Astrocyte (in vitro differentiated cells and primary cell): ENCODE data around the gene TBKBP1. TPM values are rescaled to one million over a fixed set of nuclear protein-coding genes. Genes with fewer than 3 reads are reported as not detected.

Experiments used
- DNase-seq: peaks from one replicate; pipeline ENCODE4 v3.0.0-alpha.2; 2010; ENCODE audit warnings: low read depth
- FAIRE-seq: peaks from 2 replicates; lab custom pipeline; 2011; peaks lifted over from hg19 to GRCh38; lab: Jason Lieb, UNC
- H2AFZ ChIP-seq: 2 replicates; pipeline ENCODE4 v1.6.0; 2012; ENCODE audit warnings: low read depth, low read length, inconsistent platforms
- H3K27ac ChIP-seq: 2 replicates; pipeline ENCODE4 v1.5.1; 2011; ENCODE audit warnings: low read depth, low read length, inconsistent platforms
- H3K27me3 ChIP-seq: 2 replicates; pipeline ENCODE4 v1.6.0; 2011; ENCODE audit warnings: low read length, inconsistent platforms; ENCODE audit not compliant: insufficient read depth
- H3K36me3 ChIP-seq: 2 replicates; pipeline ENCODE4 v1.5.1; 2011; ENCODE audit warnings: low read length, inconsistent platforms; ENCODE audit not compliant: insufficient read depth
- H3K4me1 ChIP-seq: 2 replicates; pipeline ENCODE4 v1.5.1; 2011; ENCODE audit warnings: low read length, inconsistent platforms; ENCODE audit not compliant: insufficient read depth
- H3K4me2 ChIP-seq: 2 replicates; pipeline ENCODE4 v1.6.0; 2012; ENCODE audit warnings: low read length, inconsistent platforms
- H3K4me3 ChIP-seq: 2 replicates; pipeline ENCODE4 v1.5.1; 2011; ENCODE audit warnings: low read depth, mild to moderate bottlenecking, low read length, inconsistent platforms; ENCODE audit not compliant: insufficient read depth
- H3K79me2 ChIP-seq: 2 replicates; pipeline ENCODE4 v1.6.0; 2012; ENCODE audit warnings: mild to moderate bottlenecking, low read length, inconsistent platforms; ENCODE audit not compliant: insufficient read depth
- H3K9ac ChIP-seq: 2 replicates; pipeline ENCODE4 v1.6.0; 2012; ENCODE audit warnings: mild to moderate bottlenecking, low read length, inconsistent platforms
- H3K9me3 ChIP-seq: 2 replicates; pipeline ENCODE4 v1.5.1; 2012; ENCODE audit warnings: low read depth, mild to moderate bottlenecking, low read length, inconsistent platforms; ENCODE audit not compliant: insufficient read depth
- H4K20me1 ChIP-seq: 2 replicates; pipeline ENCODE4 v1.6.0; 2012; ENCODE audit warnings: low read length, inconsistent platforms; ENCODE audit not compliant: insufficient read depth
- H3K27ac Mint-ChIP-seq: one replicate; pipeline ENCODE4 v1.8.0; 2021; ENCODE audit warnings: mild to moderate bottlenecking, mixed read lengths; ENCODE audit not compliant: unreplicated experiment
- H3K27me3 Mint-ChIP-seq: one replicate; pipeline ENCODE4 v1.8.0; 2021; ENCODE audit warnings: low read depth, mixed read lengths; ENCODE audit not compliant: unreplicated experiment
- H3K36me3 Mint-ChIP-seq: one replicate; pipeline ENCODE4 v1.8.0; 2021; ENCODE audit warnings: low read depth, mixed read lengths; ENCODE audit not compliant: unreplicated experiment
- H3K4me1 Mint-ChIP-seq: one replicate; pipeline ENCODE4 v1.8.0; 2021; ENCODE audit warnings: low read depth, mixed read lengths; ENCODE audit not compliant: unreplicated experiment
- H3K4me3 Mint-ChIP-seq: one replicate; pipeline ENCODE4 v1.8.0; 2021; ENCODE audit warnings: mild to moderate bottlenecking, moderate library complexity, mixed read lengths; ENCODE audit not compliant: unreplicated experiment
- H3K9me3 Mint-ChIP-seq: one replicate; pipeline ENCODE4 v1.8.0; 2021; ENCODE audit warnings: mild to moderate bottlenecking, mixed read lengths; ENCODE audit not compliant: unreplicated experiment
- CTCF ChIP-seq: IDR thresholded peaks from 2 replicates; pipeline ENCODE4 v1.5.1; 2011; ENCODE audit warnings: low read depth, mild to moderate bottlenecking, inconsistent platforms, low read length, moderate library complexity; ENCODE audit not compliant: insufficient read depth
- EZH2 ChIP-seq: IDR thresholded peaks from 2 replicates; pipeline ENCODE4 v1.6.1; 2012; ENCODE audit warnings: mild to moderate bottlenecking, low read length, inconsistent platforms; ENCODE audit not compliant: insufficient read depth
- total RNA-seq: library from RNA; stranded (reverse); gene quantifications from 2 replicates; pipeline ENCODE4 v1.2.1, GENCODE V29; 2021

The TBKBP1 gene
- total RNA-seq, 1 donor from 2014 or later: 26.7 TPM

DNA sequence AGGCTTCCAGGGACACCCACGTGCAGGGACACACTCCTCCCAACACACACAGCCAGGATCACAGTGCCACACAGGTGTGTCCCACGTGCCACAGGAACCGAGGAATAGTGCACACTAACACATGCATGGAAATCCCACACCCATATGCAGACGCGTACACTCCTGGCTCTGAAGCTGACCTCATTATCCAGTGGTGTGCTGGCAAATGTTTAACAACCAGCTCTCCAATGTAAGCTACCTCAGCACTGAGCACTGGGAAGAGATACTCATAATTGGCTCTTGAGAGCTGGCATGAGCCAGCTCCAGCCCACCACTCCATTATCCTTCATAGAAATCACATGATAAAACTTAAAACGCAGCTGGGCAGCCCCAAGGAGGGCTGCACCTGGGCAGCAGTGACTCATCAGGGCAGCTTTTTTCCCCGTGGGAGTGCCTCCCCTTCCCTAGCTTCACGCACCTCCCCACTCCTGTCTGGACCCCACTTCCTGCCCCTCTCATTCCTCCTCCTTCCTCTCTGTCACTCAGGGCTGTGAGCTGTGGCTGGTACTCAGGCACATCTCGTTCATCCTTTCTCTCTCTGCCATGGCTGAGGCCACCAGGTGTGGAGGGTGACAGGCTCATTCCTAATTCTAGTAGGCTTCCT lies 24.1 kb downstream of the TBKBP1 start:
- Mint-ChIP-seq H3K4me3 (no peak overlapping the region), H3K9me3 (no peaks in the 10 kb centered on the region), H3K36me3 (peaks cover 4% of the 10 kb centered on the region), H3K27ac (peak overlapping the region; percentile 81), H3K4me1 (peaks cover 29% of the 10 kb centered on the region), H3K27me3 (peaks cover 69% of the 10 kb centered on the region)
- H3K79me2 ChIP-seq: no peaks in the 10 kb centered on the region
- H3K36me3 ChIP-seq: no peaks in the 10 kb centered on the region
- DNase-seq: peak; percentile 25
- no peak overlapping the region for H3K9ac ChIP-seq
- TF ChIP-seq CTCF: no peak
- TF ChIP-seq EZH2: peak; percentile 24
- peaks cover 40% of the 10 kb centered on the region for H3K4me1 ChIP-seq
- H3K4me2 ChIP-seq: peak overlapping the region; percentile 4
- no peak for FAIRE-seq
- no peak overlapping the region for H3K4me3 ChIP-seq
- no peak overlapping the region for H3K27ac ChIP-seq
- no peaks in the 10 kb centered on the region for H3K9me3 ChIP-seq
- H3K27me3 ChIP-seq: peaks cover 86% of the 10 kb centered on the region
- no peak overlapping the region for H2AFZ ChIP-seq
- H4K20me1 ChIP-seq: peaks cover 43% of the 10 kb centered on the region

- Mint-ChIP-seq H3K4me1 (peaks cover 29% of the 10 kb centered on the region), H3K27ac (peak overlapping the region; percentile 1), H3K4me3 (peak overlapping the region; percentile 31), H3K36me3 (peaks cover 3% of the 10 kb centered on the region), H3K27me3 (peaks cover 67% of the 10 kb centered on the region), H3K9me3 (no peaks in the 10 kb centered on the region)
- Histone ChIP-seq H3K27ac (no peak overlapping the region), H4K20me1 (peaks cover 43% of the 10 kb centered on the region), H3K4me2 (peak overlapping the region; percentile 77), H3K4me1 (peaks cover 40% of the 10 kb centered on the region), H3K79me2 (no peaks in the 10 kb centered on the region), H3K9ac (no peak overlapping the region), H3K9me3 (no peaks in the 10 kb centered on the region), H2AFZ (no peak overlapping the region), H3K36me3 (no peaks in the 10 kb centered on the region), H3K4me3 (no peak overlapping the region), H3K27me3 (peaks cover 81% of the 10 kb centered on the region)
- FAIRE-seq: no peak
- TF ChIP-seq EZH2: no peak
- no peak for TF ChIP-seq CTCF
- DNase-seq: no peak
Observed at GRCh38 chr17:47718634-47719405, 24.9 kb downstream of the TBKBP1 start.
